ENCODE results near the gene DOCK3. TPM values are rescaled to one million over a fixed set of nuclear protein-coding genes. Genes with fewer than 3 reads are reported as not detected.

DOCK3 gene
- total RNA-seq, 4 donors from 2014 or later, result 2.1 to 8.6 (median 2.9) TPM

DNA sequence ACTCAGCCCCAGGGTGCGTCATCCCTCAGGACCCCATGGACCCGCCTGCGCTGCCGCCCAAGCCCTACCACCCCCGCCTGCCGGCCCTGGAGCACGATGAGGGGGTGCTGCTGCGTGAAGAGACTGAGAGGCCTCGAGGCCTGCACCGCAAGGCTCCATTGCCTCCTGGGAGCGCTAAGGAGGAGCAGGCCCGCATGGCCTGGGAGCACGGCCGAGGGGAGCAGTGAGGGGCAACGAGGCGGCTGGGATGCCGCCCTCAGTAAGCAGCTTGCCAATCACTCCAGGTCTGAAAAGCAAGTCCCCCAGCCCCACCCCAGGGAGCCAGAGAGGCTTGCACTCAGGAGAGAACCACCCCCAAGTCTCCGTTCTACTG, 706.6 kb downstream of the DOCK3 start:
- peak; percentile 59 to 70 for DNase-seq (ENCODE audit: low spot score in 2 of 2)
- WGBS, result 100% methylated on average over 1 of the region's 18 CpGs

DNA sequence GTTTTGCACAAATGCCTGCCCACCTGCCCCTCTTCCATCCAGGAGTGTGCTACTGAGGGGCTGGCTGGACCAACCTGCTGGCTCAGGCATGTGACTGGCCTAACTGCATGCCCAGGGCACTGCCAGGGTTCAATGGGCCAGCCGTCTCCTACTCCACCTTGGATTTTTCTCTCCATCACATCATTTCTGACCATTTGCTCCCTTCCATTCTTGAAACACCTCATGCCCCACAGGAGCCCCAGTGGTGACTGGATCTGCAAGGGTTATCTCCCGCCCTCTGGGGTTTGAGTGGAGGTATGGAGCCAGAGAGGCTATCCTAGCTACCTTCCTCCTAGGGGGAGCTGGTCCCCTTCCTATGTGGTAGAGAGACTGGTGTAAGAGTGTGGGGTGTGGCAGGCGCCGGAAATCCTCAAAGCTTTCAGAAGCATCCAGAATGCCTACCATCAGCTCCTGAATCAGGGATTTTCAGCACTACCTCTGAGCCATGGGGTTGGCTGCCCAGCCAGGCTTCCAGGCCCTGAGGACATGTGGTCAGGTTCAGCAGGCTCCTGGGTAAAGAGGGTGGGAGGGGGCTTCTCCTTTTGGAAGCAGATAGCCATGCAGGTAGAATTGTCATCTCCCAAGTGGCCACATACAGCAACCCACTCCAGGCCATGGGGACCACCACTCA, 707.5 kb downstream of the DOCK3 start:
- 96% methylated on average over 4 of the region's 4 CpGs for WGBS
- no peak overlapping the region for H3K27ac ChIP-seq
- no peaks in the 10 kb centered on the region for H3K9me3 ChIP-seq
- peaks cover 28% of the 10 kb centered on the region for H3K4me1 ChIP-seq
- H3K27me3 ChIP-seq, result no peaks in the 10 kb centered on the region
- no peak overlapping the region for H3K4me3 ChIP-seq
- H3K36me3 ChIP-seq, result no peaks in the 10 kb centered on the region
- DNase-seq (ENCODE audit: low spot score in 2 of 2), result peak; percentile 46 to 67
- TF ChIP-seq, protein P1, sequence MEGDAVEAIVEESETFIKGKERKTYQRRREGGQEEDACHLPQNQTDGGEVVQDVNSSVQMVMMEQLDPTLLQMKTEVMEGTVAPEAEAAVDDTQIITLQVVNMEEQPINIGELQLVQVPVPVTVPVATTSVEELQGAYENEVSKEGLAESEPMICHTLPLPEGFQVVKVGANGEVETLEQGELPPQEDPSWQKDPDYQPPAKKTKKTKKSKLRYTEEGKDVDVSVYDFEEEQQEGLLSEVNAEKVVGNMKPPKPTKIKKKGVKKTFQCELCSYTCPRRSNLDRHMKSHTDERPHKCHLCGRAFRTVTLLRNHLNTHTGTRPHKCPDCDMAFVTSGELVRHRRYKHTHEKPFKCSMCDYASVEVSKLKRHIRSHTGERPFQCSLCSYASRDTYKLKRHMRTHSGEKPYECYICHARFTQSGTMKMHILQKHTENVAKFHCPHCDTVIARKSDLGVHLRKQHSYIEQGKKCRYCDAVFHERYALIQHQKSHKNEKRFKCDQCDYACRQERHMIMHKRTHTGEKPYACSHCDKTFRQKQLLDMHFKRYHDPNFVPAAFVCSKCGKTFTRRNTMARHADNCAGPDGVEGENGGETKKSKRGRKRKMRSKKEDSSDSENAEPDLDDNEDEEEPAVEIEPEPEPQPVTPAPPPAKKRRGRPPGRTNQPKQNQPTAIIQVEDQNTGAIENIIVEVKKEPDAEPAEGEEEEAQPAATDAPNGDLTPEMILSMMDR (IDR thresholded peaks at IDR 0.05), result no peak
- TF ChIP-seq POLR2A (IDR thresholded peaks at IDR 0.05) (no peak), EP300 (IDR thresholded peaks at IDR 0.05) (no peak), POLR2AphosphoS5 (IDR thresholded peaks at IDR 0.05) (no peak)

More for the DNA sequence above, 706.6 kb downstream of the DOCK3 start:
- Histone ChIP-seq H3K27me3 (no peaks in the 10 kb centered on the region), H3K9me3 (no peaks in the 10 kb centered on the region), H3K36me3 (no peaks in the 10 kb centered on the region), H3K4me1 (peaks cover 19% of the 10 kb centered on the region), H3K4me3 (no peak overlapping the region), H3K27ac (no peak overlapping the region)
- no peak for TF ChIP-seq EP300 (IDR thresholded peaks at IDR 0.05)
- TF ChIP-seq, protein P1 (IDR thresholded peaks at IDR 0.05), result no peak
- TF ChIP-seq POLR2A (IDR thresholded peaks at IDR 0.05), result no peak
- no peak for TF ChIP-seq POLR2AphosphoS5 (IDR thresholded peaks at IDR 0.05)

DNA sequence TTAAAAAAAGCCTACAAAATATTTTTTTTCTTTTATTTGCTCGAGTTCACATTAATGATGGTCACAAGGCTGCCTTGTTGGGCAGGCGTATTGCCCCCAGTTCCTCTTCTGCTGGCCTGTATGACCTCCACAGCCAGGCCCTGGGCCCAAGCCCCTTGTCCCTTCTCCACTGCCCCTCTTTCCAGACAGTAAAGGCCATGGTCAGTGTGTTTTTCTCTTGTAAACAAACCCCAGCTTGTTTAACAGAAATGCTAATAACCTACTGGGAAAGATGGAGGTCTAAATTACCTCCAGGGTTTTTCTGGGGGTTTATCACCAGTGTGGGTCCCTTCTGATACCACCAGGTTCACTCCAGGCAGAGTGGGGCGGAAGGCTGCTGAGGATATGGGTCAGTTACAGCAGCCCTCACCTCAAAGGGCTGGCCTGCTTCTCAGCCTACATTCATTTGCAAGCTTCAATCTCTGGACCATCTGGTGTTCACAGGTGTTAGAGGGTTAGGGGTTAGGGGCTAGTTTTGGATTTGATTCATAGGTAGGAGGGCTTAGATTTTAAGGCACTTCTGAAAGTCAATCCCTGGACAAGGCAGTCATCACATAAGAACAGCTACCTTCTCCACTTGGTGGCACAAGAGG, 708.3 kb downstream of the DOCK3 start:
- DNase-seq (ENCODE audit: low spot score in 2 of 2), result peak; percentile 32 to 53
- Histone ChIP-seq H3K27ac (no peak overlapping the region), H3K4me1 (peaks cover 37% of the 10 kb centered on the region), H3K4me3 (no peak overlapping the region), H3K27me3 (no peaks in the 10 kb centered on the region), H3K9me3 (no peaks in the 10 kb centered on the region), H3K36me3 (peaks cover 3% of the 10 kb centered on the region)
- TF ChIP-seq EP300 (IDR thresholded peaks at IDR 0.05) (no peak), POLR2AphosphoS5 (IDR thresholded peaks at IDR 0.05) (no peak), POLR2A (IDR thresholded peaks at IDR 0.05) (no peak)
- TF ChIP-seq, protein P1 (IDR thresholded peaks at IDR 0.05), result no peak
- WGBS, result 92% methylated on average over 3 of the region's 3 CpGs

DNA sequence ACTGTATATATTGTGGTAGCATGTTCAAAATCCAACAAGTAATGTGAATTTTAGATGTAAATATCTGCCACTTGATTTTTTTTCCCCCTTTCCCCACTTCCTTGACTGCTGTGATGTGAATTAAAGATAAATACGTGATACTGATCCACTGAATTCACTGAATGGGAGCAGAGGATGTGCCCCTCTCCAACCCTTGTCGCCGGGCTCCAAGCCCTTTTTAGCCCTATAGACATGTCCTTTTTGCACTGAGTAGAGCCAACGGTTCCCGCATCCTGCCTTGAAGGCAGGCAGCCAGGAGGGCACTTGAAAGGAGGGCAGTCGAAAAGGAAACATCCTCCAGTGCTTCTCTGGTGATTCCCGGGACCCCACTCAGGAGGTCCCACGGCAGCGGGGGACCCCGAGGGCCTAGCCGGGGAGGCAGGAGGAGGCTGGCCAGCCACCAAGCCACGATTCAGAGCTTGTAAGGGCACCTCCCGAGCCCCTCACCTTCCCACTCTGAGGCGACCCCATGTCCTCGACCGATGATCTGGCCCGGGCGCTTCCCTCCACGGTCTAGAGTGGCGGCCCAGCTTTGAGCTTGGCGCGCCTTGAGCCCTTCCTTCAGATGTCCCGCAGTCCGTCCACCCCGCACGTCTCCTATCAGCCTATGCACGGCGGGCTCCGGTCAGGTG, 709.5 kb downstream of the DOCK3 start:
- Histone ChIP-seq H3K27me3 (no peaks in the 10 kb centered on the region), H3K4me3 (peak overlapping the region; percentile 75), H3K36me3 (peaks cover 14% of the 10 kb centered on the region), H3K27ac (peak overlapping the region; percentile 85), H3K9me3 (no peaks in the 10 kb centered on the region), H3K4me1 (peaks cover 47% of the 10 kb centered on the region)
- DNase-seq (ENCODE audit: low spot score in 2 of 2), result peak in 1 of 2 donors; percentile 83
- WGBS, result 0% methylated on average over 11 of the region's 29 CpGs
- TF ChIP-seq POLR2A (IDR thresholded peaks at IDR 0.05) (no peak), POLR2AphosphoS5 (IDR thresholded peaks at IDR 0.05) (no peak), EP300 (IDR thresholded peaks at IDR 0.05) (no peak)
- TF ChIP-seq, protein P1 (IDR thresholded peaks at IDR 0.05), result no peak
